HG02571 (cell line): ENCODE measurements around the gene EXOC3L2.
"Not testable (repeated sequence)": the region's sequence is repeated elsewhere in the genome, so short reads cannot be mapped to it uniquely, and the experiment has no call there.

Experiments used
- ATAC-seq: cut with Tn5 transposase; IDR thresholded peaks from one replicate; pipeline ENCODE4 v1.9.1; 2021; ENCODE audit warnings: mild to moderate bottlenecking, moderate library complexity; ENCODE audit not compliant: unreplicated experiment

The EXOC3L2 gene

DNA sequence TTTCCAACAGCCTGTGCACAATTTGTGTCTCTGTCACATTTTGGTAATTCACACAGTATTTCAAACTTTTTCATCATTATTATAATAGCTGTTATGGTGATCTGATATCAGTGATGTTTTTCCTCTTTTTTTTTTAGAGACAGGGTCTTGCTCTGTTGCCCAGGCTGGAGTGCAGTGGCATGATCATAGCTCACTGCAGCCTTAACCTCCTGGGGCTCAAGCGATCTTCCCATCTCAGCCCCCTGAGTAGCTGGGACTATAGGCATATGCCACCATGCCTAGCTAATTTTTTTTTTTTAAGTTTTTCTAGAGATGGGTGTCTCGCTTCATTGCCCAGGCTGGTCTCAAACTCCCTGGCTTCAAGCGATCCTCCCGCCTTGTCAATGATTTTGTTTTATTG lies 11.6 kb upstream of the EXOC3L2 start:
- ATAC-seq: no peak

DNA sequence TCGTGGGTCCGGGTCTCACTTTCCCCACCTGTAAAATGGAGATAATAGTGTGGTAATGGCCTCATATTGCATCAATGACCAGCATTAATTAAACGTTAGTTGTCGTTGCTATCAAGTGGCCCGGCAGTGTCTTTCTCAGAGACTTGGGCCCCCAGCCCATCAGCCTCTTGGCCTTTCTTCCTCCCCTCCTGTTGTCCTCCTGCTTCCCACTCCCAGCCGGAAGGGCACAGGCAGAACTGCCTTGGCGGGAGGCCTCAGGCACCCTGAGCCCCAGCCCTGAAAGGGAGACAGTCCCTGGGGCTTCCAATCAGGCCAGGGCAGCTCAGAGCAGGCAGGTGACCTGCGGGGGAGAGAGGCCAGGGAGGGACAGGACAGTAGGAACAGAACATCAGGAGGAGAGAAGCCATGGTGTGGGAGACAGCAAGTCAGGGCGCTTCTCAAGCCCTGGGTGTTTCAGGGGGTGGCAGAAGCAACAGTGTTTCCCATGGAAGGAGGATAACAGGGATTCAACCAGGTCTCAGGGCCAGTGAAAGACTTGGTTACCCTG lies 10.5 kb upstream of the EXOC3L2 start:
- no peak for ATAC-seq

DNA sequence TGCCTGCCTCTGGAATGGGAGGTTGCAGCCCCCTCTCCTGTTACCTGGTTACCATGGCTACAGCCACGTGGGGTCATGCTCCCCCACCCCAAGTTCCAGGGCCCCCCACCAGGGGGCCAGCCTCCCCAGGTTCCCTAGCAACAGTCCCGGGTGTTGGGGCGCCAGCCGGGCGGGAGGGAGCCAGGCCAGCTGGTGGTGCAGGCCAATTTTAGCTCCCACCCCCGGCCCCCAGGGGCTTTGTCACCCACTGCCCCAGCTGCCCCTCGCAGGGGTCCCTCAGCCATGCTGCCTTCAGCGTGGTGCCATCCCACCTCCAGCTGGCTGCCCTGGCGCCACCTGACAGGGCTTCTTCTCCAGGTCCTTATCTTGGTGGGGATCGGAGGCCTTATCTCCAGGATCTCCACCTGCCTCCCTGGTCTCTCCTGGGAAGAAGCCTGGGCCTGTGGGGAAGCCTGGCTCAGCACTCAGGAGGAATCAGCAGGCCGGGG lies 8.9 kb upstream of the EXOC3L2 start:
- ATAC-seq: no peak

DNA sequence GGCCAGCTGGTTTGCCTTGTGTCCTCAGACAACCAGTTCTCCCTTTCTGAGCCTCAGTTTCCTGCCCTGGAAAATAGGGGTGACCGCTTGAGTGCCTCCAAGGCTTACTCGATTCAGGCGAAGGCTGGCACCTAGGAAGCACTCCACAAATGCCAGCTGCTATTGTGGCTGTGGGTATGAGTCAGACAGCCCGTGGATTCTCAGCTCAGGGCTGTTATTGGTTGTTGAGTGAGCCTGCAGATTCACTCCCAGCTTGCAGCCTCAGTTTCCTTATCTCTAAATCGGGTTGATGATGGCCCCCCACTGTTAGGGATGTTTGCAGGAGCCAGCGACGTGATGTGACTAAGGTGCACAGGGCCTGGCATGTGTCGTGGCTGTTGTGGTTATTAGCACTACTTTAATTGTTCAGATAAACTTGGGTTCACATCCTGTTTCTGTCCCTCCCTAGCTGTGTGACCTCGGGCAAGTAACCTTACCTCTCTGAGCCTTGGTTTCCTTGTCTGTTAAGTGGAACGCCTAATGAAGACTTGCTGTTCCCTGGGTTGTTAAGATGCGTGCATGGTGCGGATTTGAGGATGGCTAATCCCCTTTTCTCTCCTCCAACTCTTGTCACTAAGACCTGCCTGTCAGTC lies 8.3 kb upstream of the EXOC3L2 start:
- ATAC-seq: no peak

DNA sequence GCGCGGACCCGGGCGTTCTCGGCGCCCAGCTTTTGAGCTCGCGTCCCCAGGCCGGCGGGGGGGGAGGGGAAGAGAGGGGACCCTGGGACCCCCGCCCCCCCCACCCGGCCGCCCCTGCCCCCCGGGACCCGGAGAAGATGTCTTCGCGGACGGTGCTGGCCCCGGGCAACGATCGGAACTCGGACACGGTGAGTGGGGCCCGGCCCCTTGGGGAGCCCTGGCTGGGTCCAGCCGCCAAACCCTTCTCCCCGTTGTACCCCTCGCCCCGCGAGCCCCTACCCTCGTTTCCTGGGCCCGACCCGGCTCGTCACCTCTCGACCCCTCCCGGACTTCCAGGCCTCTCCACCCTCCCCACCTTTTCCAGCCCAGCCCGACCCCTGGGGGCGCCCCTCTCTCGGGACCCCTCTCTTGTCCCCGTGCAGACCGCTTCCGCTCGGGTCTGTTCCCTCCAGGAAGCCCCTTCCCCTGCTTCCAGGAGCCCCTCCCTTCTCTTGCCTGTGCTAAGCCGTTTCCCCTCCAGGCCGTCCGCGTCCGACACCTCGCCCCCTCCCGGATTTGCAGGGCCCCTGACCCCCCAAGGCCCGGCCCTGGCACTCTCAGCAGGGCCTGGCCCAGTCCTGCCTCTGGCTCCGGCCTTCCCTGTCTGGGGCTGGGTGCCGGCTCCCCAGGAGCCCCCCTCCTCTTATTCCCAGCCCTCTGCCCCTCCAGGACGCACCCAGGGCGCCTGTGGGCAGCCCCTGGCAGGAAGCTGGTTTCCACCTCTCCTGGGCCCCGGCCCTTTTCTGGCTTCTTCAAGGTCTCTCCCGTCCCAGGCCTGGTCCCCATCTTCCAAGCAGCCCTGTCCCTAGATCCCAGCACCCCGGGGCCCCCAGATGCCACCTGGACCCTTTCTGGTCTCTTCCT lies 6.5 kb upstream of the EXOC3L2 start:
- ATAC-seq: no peak

DNA sequence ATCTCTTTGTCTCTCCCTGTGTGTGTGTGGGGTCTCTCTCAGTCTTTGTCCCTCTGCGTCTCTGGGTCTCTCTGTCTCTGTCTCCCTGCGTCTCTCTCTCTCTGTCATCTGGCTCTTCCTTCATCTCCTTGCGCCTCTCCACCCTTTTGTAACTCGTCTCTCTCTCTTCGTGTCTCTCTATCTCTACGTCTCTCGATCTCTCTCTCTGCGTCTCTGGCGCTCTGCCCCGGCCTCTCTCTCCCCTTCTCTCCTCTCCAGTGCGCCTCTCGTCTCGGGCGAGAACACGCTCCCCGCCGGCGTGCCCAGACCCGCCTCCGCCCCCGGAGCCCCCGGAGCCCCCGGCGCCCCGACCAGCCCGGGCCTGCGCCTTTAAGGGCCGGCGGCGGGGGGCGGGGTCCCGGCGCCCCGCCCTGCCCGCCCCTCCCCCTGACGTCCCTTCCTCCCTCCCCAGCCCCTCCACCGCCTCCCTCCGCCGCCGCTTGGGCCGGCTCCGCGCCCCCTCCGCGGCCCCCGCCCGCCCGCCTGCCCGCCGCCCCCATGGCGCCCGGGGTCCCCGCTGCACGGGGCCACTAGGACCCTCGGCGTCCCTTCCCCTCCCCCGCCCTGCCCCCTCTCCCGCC lies 5.7 kb upstream of the EXOC3L2 start, which contains the start of gene MARK4:
MARK4 (plus strand) TSS at position 440 of the 620 bp plus-strand sequence. CDS start 318 bp downstream, outside the sequence.
- ATAC-seq: no peak

DNA sequence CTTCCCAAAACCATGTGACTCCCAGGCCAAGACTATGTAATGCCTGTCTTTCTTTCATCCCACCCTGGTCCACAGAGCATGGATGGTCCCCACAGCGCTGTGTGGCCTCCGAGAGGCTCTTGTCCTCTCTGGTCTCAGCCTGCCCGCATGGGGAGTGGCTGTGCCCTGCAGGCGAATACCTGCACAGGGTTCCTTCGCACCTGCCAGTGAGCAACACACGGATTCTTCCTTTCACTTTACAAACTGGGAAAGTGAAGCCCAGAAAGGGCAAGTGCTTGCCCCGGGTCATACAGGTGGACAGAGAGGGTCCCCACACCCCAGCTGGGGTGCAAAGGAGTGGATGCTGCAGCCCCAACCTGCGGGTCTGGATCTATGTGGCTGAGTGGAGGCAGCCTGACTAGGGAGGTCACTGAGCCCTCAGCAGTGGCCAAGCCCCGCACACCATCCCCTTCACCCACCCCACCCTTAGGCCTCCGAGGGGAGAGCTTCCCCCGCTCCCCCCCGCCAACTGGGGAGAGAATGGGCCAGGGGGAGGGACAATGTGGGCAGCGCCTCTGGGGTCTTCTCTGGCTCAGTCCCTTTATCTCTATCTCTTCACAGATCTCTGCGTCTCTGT lies 5.1 kb upstream of the EXOC3L2 start:
- ATAC-seq: no peak

DNA sequence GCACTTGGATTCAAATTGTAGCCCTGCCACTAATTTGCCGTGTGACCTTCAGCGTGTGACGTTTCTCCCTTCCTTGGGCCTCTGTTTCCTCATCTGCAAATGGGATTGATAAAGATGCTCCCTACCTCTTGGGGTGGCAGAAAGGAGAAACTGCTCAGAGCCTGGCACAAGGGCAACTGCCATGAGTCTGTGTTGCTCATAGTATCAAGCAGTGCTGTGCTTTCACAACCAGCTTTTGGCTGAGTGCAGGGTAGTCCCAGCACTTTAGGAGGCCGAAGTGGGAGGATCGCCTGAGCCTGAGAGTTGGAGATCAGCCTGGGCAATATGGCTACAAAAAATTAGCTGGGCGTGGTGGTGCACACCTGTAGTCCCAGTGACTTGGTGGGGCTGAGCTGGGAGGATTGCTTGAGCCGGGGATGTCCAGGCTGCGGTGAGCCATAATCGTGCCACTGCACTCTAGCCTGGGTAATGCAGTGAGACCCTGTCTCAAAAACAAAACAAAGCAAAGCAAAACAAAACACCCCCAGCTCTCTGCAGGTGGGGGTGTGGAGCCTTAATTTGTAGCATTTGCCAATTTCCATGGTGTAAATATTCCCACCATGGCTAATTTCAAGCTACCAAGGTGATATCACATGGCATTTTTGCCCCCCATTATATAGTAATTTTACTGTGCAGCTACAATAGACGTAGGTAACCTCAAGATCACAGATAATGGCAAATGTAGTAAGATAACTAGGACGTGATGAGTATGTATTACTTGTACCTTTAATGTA lies 4.2 kb upstream of the EXOC3L2 start:
- no peak for ATAC-seq

DNA sequence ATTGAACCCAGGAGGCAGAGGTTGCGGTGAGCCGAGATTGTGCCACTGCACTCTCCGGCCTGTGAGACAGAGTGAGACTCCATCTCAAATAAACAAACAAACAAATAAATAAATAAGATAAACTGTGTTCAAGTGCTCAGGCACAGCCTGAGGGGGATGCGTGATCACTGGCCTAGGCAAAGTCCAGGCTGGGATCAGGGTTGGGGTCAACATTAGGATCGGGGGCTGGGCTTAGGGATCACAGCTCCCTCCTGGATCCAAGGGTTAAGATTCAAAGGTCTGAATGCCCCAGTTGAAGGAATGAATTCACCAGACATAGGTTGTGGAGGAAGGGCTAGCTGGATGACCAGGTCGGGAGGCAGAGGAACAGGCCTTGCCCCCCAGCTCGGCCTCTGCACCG lies 1.9 kb upstream of the EXOC3L2 start:
- ATAC-seq: no peak

DNA sequence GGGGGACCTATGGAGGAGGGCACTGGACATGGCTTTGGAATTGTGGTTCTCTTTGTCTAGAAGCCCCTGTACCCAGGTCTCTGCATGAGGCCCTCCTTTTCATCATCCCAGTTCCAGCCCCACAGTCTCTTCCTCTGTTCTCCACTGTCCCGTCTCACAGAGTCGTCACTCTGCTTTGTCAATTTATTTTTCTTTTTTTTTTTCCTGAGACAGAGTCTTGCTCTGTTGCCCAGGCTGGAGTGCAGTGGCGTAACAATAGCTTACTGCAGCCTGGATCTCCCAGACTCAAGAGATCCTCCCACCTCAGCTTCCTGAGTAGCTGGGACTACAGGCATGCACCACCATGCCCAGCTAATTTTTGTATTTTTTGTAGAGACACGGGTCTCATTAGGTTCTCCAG lies 619 bp upstream of the EXOC3L2 start:
- ATAC-seq: no peak

DNA sequence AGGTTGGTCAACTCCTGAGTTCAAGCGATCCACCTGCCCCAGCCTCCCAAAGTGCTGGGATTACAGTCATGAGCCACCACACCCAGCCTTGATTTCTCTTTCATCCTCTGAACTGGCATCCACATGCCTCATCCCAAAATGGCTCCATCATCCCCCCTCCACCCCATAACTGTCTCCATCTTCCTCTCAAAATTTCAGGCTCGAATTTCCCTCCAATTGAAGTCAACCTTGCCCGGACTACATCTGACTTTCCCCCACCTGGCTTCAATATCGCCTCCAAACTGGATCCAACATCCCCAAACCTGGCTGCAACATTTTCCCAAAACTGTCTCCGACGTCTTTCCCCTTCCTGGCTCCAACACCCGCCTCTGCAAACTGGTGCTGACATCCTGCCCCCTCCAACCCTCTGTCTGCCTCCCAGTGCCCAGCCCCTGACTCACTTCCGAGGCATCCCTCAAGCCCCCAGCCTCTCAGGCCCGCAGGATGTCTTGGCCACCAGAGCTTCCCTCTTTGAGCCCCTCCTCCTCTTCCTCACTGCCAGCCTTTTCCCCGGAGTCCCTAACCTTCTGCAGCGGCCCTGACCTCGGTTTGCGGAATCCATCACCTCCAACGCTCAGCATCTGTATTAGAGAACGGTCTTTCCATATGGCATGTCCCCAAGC lies 943 bp downstream of the EXOC3L2 start:
- ATAC-seq: no peak

DNA sequence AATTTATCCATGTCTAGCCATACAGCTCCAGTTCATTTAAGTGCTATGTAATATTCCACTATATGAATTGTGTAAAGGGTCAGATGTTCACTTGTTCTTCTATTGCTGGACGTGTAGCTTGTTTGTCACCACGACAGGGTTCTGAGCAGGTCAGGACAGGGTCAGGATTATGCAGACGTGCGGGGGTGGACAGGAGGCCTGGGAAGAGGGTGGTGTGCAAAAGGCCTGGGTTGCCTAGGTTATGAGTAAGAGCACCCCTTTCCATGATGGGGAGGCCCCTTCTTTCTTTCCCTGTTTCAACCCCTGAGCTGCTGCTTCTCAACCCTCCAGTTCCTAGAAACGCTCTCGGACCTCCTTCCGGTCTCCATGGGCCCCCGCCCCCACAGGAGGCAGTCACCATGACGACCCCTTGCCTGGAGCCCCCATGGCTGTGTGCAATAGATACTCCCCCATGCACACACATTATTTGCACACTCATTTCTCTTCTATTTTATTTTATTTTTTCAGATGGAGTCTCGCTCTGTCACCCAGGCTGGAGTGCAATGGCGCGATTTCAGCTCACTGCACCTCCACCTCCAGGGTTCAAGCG lies 2.0 kb downstream of the EXOC3L2 start:
- ATAC-seq: no peak

DNA sequence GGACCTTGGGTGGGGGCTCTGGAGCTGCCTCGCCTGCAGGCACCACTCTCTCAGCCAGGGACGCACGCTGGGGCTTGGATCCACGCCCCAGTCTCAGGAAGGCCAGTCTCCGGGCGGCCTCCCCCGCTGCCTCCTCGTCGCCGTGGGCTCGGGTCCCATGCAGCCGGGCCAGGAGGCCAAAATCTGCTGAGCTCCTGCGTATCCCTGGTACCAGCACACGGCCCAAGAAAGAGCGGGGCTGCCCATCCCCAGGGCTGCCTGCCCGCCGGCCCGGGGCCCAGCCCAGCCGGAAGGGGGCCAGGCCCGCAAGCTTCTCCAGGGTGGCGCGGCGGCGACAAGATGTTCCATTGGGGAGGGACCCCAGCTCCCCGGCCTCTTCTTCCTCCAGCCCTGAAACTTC lies 6.7 kb downstream of the EXOC3L2 start:
- ATAC-seq: no peak

DNA sequence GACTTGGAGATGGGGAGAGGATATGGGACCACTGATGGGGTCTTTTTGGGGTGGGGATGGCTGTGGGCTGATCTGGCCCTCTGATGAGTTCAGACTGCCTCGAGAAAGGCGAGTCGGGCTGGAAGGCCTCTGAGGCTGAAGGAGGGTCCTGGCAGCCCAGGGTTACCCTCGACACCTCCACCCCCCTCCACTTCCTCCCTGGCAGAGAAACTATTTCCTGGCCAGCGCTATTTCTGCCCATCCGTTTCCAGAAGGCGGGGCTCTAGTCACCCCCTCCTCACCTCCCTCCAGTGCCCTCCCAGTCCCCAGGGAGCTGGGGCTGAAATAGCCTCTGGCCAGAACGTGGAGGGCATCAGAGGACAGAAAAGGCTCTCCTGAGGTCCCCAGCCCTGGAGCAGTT lies 9.7 kb downstream of the EXOC3L2 start:
- no peak for ATAC-seq

DNA sequence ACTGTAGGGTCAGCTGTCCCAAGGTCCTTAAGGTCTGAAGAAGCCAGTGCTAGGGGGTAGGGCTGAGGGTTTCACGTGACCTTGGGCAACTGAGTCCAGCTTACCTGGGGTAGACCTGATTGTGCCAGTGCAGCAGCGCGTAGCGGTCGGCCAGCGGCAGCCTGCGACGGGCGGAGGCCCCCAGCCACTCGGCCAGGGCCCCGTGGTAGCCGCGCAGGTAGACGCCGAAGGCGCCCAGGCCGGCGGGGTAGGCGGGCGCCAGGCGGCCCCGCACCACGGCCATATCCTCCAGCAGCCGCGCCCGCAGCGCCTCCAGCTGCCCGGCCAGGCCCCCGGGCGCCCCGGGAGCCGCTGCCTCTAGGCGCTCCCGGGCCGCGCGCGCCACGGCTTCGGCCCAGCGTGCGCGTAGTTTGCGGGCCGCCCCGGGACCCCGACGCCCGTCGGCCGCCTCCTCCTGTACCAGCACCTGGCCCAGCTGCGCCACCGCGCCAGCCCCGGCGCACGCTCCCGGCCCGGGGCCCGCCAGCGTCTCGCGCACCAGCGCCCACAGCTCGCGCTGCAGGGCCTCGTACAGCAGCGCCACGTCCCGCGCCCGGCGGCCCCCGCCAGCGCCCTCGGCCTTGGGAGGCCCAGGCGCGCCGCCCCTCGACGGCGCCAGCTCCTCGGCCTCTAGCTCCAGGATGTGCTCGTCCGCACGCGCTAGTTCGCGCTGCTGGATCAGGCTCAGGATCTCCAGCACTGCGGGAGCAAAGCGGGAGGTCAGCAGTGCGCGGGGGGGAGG lies 10.9 kb downstream of the EXOC3L2 start:
- no peak for ATAC-seq

DNA sequence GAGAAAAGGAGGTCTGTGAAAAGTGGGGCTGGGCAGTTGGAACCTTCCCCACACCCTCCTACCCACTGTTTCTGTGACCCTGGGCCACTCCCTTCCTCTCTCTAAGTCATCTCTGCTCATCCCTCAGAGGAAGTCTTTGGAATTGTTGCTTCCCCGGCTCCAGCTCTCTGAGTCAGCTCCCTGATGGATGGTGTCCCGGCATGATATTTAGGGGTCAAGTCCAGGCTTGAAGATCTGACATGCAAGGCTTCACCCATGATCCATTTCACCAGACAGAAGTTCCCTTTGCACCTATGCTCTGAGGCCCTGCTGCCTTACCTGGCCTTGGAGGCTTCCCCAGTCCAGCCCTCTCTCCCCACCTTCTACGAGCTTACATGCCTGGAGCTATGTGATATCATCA lies 13.3 kb downstream of the EXOC3L2 start:
- ATAC-seq: no peak

DNA sequence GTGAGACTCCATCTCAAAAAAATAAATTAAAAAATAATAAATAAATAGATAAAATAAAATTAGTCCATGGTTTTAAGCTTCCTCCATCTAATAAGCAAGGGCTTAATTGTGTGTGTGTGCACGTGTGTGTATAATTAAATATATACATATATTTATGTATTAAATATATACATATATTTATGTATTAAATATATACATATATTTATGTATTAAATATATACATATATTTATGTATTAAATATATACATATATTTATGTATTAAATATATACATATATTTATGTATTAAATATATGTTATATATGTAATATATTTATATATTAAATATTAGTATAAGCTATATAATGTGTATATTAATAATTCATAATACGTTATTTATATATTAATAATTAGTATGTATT lies 16.2 kb downstream of the EXOC3L2 start:
- not testable (repeated sequence) for ATAC-seq

DNA sequence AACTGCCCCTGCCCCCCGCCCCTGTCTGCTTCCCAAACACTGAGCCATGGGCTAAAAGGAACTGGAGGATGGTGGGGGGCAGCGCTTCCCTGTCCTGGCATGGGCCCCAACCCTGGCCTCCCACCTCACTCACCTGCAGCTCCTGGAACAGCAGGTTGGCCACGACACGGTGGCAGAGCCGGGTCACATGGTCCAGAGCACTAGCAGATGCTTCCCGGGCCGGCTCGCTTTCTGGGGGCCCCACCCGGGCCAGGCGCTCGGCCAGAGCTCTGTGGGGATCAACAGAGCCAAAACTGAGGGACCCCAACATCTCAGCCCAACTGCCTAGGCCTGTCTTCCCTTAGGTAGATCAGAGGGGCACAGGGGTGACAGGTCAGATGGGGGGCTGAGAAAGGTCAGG lies 20.6 kb downstream of the EXOC3L2 start:
- ATAC-seq: no peak

DNA sequence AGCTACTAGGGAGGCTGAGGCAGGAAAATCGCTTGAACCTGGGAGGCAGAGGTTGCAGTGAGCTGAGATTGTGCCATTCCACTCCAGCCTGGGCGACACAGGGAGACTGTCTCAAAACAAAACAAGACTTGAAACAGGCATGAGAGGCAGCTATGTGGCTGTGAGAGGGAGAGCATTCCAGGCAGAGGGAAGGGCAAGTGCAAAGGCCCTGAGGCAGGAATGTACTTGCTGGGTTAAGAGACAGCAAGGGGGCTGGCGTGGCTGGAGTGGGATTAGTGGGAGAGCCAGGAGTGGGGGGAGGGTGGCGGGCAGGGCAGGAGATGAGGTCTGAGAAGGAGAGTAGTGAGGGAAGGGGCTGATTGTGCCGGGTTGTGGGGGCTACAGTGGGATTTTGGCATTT lies 21.3 kb downstream of the EXOC3L2 start:
- ATAC-seq: no peak
